Mammary epithelial cell (primary cell): ENCODE results near the gene SUFU.

Experiments
- EZH2 ChIP-seq: IDR thresholded peaks from 2 replicates; pipeline ENCODE4 v1.6.1; 2012; ENCODE audit warnings: low read length, inconsistent platforms, borderline replicate concordance
- TF ChIP-seq, protein P1 (sequence below), 2 donors: IDR thresholded peaks in 1 of 2; conservative IDR thresholded peaks in 1 of 2; 2 replicates each; pipeline ENCODE4 v1.5.1; 2011 to 2012; ENCODE audit warnings: inconsistent platforms in 2 of 2, low read length in 2 of 2, mild to moderate bottlenecking in 2 of 2, control low read depth in 1 of 2, low read depth in 1 of 2; ENCODE audit not compliant: insufficient read depth in 1 of 2; ENCODE audit errors: extremely low read depth in 1 of 2

DNA sequence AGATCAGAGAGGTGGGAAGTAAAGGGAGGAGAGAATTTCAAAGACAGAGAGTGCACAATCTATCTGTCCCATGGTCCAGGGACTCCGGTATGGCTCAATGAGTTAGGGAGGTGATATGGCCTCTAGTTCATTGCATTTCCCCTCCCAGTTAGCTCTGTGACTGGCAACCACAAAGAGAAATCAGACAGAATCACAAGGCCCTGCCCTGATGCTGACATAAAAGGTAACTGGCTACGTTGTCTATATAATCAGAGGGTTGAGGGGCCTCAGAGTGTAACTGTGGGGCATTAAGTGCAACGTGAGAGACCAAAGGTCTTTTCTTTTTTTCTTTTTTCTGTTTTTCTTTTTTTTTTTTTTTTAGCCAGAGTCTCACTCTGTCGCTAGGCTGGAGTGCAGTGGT is 45.1 kb upstream of the SUFU start:
- TF ChIP-seq, protein P1, sequence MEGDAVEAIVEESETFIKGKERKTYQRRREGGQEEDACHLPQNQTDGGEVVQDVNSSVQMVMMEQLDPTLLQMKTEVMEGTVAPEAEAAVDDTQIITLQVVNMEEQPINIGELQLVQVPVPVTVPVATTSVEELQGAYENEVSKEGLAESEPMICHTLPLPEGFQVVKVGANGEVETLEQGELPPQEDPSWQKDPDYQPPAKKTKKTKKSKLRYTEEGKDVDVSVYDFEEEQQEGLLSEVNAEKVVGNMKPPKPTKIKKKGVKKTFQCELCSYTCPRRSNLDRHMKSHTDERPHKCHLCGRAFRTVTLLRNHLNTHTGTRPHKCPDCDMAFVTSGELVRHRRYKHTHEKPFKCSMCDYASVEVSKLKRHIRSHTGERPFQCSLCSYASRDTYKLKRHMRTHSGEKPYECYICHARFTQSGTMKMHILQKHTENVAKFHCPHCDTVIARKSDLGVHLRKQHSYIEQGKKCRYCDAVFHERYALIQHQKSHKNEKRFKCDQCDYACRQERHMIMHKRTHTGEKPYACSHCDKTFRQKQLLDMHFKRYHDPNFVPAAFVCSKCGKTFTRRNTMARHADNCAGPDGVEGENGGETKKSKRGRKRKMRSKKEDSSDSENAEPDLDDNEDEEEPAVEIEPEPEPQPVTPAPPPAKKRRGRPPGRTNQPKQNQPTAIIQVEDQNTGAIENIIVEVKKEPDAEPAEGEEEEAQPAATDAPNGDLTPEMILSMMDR (conservative IDR thresholded peaks at IDR 0.05 in 1 of 2, IDR thresholded peaks at IDR 0.05 in 1 of 2; ENCODE audit: extremely low read depth in 1 of 2, insufficient read depth in 1 of 2, low read depth in 1 of 2, low read length in 2 of 2), result no peak
- TF ChIP-seq EZH2, result no peak
